Esophagus muscularis mucosa (tissue), 4 donors: ENCODE results near the gene LMF1.

Source experiments
- EP300 ChIP-seq: sonication (generic); formaldehyde crosslinking; IDR thresholded peaks from one replicate; pipeline ENCODE4 v1.6.1; 2017; ENCODE audit warnings: antibody characterized with exemption
- POLR2A ChIP-seq: fragments of 450-650 bp; IDR thresholded peaks from one replicate; pipeline ENCODE4 v1.6.1; 2017; ENCODE audit warnings: antibody characterized with exemption, moderate library complexity, mild to moderate bottlenecking, low read depth
- POLR2AphosphoS5 ChIP-seq, 2 donors: sonication (generic); formaldehyde crosslinking; IDR thresholded peaks; one replicate each; pipeline ENCODE4 v1.6.1; 2017; ENCODE audit warnings: antibody characterized with exemption in 2 of 2
- TF ChIP-seq, protein P1 (sequence below), 3 experiments: fragments of 200-600 bp in 2 of 3; fragments of 450-650 bp in 1 of 3; sonication (generic) in 2 of 3; IDR thresholded peaks; one replicate each; pipeline ENCODE4 v1.5.1; 2017 to 2019; ENCODE audit warnings: antibody characterized with exemption in 3 of 3, mild to moderate bottlenecking in 2 of 3, moderate library complexity in 1 of 3

DNA sequence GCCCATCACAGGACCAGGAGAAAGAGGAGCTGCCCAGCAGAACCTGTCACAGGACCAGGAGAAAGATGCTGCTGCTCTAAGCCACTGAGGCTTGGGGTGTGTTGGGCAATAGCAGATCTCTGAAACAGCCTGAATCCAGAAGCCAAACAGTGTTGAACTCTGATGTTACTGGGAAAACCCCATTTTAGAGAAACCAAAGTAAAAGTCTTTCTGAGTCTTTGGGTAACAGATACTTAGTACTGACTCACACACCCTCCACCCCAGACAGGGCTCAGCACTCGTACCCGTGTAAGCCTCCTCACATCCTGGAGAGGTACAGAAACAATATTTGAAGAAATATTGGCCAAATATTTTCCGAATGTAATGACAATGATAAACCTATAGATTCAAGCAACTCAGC, 87.4 kb downstream of the LMF1 start:
- TF ChIP-seq EP300 (no peak), POLR2A (no peak), POLR2AphosphoS5 (IDR thresholded peaks at IDR 0.05) (no peak)
- TF ChIP-seq, protein P1, sequence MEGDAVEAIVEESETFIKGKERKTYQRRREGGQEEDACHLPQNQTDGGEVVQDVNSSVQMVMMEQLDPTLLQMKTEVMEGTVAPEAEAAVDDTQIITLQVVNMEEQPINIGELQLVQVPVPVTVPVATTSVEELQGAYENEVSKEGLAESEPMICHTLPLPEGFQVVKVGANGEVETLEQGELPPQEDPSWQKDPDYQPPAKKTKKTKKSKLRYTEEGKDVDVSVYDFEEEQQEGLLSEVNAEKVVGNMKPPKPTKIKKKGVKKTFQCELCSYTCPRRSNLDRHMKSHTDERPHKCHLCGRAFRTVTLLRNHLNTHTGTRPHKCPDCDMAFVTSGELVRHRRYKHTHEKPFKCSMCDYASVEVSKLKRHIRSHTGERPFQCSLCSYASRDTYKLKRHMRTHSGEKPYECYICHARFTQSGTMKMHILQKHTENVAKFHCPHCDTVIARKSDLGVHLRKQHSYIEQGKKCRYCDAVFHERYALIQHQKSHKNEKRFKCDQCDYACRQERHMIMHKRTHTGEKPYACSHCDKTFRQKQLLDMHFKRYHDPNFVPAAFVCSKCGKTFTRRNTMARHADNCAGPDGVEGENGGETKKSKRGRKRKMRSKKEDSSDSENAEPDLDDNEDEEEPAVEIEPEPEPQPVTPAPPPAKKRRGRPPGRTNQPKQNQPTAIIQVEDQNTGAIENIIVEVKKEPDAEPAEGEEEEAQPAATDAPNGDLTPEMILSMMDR (IDR thresholded peaks at IDR 0.05): no peak
